GM03348 (cell line): Measurements from ENCODE around the gene TMEM220.

Experiments
- DNase-seq: peaks from one replicate; pipeline ENCODE4 v3.0.0; 2012; ENCODE audit warnings: low spot score

The TMEM220 gene

DNA sequence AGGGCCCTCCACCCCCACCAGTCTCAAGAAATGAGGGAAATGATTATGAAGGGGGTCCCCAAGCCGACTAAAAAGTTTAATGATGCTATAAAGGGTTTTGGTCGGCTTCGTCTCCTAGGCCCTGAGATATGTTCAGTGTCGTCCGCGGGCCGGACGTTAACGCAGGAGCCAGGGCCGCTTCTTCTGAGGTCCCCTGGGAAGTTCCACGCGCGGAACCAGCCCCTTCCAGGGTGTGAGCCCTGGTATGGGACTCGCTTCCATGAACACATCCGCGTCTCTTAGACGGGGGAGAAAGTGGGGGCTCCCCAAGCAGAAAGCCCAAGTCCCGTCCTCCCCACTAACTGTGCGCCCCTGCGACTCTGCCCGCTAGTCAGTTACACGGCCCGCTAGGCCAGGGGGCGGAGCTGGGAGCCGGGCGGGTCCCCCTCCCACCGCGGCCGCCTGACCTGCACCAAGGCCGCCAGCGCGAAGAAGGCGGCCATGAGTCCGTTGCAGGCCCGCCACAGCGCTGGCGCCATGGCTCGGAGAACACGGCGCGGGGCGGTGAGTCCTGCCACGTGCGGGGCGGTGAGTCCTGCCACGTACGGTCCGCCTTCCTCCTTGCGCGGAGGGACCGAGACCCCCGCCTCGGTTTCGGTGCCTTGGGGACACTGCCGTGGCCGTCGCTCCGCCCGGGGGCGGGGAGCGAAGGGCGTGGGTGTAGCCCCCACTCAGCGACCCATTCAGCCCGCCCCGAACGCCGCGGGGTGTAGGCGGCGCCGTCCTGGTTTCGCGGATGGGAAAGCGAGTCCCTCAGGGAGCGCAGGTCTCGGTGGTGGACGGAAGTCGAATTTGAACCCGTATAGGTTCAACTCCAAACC lies at the start of gene TMEM220:
TSS of gene TMEM220 (minus strand) at position 690 of the 860 bp plus-strand sequence. CDS start at position 518, 172 bp downstream.
- DNase-seq = peak; percentile 90

DNA sequence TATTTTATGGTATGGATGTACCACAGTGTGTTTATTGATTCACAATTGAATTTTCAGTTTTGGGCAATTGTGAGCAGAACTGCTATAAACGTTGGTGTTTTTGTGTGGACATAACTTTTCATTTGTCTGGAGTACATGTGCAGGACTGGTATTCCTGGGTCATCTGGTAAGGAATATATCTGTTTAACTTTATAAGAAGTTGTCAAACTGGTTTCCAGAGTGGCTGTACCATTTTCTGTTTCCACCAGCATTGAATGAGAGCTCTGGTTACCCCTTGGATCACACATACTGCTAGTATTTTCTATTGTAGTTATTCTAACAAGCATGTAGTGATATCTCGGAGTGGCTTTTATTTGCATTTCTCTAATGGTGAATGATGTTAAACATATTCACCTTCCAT lies 49.8 kb upstream of the TMEM220 start:
- no peak for DNase-seq

DNA sequence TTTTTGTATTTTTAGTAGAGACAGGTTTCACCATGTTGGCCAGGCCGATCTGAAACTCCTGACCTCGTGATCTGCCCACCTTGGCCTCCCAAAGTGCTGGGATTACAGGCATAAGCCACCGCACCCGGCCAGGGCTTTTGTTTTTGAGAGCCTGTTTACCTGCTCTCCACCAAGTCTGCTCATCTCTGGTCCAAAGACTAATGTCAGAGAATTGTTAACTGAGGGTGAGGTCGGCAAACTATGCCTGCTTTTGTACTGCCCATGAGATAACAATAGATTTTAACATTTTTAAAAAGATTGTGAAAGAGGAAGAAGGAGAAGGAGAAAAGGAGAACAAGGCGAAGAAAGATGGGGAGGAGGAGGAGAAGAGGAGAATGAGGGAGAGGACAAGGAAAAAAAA lies 48.1 kb upstream of the TMEM220 start:
- DNase-seq = no peak

DNA sequence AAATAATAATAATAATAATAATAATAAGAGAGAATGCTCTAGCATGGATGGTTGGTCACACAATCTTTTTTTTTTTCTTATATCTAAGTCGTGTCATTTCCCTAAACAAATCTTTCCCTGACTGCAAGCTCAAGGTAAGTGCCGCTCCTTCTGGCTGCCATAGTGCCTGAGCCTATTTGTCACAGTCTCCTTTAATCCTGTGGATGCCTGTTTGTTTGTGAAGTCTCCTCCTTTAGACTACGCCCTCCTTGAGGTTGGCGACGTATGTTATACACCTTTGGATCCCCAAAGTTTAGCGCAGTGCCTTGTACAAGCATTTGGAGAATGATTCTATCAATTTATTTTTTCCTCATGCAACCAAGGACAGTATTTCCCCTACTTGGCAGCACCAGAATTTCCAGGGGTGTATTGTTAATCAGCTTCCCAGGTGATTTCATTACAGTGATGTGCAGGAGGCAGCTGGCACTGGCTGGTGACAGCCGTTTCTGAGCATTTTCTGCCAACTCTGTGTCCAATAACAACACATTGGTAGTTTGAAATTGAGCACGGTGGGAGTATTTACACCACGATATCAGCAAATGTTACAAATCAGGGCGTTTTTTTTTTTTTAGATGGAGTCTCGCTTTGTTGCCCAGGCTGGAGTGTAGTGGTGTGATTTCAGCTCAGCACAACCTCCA lies 47.4 kb upstream of the TMEM220 start:
- no peak for DNase-seq

DNA sequence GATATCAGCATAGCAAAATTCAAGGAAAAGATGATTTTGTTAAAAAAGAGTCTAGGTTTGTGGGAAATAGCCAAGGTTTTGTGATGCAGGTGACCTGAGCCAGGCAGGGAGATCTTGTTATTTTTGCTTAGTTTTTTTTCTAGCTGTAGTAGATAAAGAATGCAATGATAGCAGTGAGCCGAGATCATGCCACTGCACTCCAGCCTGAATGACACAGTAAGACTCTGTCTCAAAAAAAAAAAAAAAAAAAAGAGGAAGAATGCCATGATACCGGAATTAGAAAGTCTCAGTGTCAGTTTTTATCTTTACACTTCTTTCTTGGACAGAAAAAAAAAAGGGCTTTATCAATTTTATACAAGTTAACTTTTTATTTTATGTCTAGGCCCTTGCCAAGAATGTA lies 46.6 kb upstream of the TMEM220 start:
- DNase-seq = no peak

DNA sequence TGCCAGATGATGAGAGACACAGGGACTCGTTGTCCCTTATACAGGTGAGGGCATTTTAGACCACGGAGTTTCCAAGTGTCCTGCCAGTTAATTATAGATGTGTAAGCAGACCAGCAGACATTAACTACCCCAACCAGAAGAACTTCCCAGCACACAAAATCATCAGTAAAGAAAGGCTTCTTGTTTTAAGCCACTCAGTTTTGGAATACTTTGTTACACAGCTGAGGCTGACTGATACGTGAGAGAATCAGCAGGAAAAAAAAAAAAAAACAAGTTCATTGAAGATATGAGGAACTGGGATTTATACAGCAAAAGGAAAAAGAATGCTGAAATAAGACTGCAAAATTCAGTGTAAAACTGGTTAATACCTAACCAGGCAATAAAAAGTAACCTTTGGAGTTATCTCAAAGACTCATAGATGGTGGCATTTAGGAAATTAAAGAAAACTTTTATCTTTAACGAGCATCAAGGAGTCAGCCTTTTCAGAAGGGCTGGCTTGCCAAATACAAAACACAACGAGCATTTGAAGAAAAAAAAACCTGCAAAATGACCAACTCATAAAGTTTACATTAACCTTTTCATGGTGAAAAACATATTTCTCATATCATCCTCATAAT lies 46.0 kb upstream of the TMEM220 start:
- no peak for DNase-seq

DNA sequence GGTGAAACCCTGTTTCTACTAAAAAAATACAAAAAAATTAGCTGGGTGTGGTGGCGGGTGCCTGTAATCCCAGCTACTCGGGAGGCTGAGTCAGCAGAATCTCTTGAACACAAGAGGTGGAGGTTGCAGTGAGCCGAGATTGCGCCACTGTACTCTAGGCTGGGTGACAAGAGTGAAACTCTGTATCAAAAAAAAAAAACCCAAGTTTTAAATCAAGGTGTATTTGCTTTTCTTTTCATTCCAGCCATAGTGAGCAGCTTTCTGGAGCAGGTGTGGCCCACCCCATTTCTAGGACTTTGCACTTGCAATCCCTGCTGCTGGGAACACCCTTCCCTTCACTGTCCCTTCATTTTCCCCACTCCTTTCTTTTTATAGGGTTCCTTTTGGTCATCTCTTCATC lies 45.2 kb upstream of the TMEM220 start:
- DNase-seq = no peak

DNA sequence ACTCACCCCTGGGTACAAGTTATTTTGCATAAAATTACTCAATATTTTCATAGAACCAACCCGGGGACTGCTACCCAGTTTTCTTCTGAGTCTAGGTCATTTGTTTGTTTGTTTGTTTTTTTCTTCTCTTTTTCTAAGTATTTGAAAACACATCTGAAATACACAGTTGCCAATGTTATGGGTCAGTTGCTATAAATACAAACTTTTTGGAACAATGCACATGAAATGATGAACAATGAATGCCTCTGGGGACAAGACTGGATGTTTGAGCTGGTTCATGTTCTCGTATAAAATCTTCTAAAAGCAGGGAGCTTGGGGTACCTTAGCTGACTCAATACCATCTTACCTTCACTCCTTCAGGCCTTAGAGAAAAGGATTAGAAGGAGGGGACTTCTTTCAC lies 43.6 kb upstream of the TMEM220 start:
- DNase-seq = no peak

DNA sequence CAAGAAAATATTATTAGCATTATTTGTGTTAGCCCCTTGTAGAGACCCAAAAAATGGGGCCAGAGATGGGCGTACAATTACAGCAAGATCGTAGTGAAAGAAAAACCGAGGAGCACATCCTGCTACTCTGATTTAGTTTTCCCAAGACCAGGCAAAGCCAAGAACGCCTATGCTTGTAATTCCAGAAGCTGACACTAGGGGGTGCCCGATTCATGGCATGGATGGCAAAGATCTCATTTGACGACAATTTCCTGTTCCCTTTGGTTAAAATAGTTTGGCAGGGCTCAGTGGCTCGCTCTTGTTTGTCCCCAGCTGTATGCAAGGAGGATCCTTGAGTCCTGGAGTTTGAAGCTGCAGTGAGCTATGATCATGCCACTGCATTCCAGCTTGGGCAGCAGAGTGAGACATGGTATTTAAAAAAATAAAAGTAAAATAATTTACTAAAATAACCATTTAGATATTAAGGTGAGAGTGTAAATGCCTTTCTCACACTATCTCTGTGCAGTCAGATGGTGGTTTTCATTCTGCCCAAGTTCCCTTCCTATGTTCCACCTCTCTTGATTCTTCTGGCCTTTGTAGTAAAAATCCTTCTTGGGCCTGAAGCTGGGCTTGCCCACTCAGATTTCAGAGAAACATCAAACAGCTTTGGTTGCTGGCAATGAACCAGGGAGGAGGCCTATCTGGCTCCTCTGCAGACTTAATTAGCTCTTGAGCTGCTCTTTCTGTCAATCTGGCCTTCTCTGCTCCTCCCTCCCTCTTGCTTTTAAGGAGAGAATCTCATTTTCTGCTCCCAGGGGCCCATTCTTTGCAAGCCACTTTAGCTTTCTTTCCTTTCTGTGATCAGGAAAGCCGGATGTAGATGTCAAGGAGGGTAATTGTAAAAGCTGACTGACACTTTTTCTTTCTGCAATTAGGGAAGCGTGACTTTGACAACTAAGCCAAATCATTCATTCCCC lies 42.9 kb upstream of the TMEM220 start:
- no peak for DNase-seq

DNA sequence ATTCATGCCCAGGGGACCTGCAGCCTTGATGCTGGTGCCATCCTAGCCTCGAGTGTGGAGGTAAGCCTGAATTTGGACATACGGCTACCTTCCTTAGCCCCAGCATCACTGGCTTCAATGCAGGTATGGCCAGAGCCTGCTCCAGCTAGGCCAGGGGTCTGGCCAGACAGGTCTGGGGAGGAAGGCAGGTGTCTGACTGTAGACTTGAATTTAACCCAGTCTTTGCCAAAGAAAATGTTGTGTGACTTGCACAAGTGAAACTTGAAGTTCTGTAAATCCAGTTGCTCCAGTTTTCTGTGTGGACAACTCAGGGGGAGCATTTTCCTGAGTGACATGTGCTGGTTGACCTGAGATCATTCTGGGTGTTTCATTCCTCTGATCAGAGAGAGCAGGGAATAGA lies 41.3 kb upstream of the TMEM220 start:
- DNase-seq = no peak

DNA sequence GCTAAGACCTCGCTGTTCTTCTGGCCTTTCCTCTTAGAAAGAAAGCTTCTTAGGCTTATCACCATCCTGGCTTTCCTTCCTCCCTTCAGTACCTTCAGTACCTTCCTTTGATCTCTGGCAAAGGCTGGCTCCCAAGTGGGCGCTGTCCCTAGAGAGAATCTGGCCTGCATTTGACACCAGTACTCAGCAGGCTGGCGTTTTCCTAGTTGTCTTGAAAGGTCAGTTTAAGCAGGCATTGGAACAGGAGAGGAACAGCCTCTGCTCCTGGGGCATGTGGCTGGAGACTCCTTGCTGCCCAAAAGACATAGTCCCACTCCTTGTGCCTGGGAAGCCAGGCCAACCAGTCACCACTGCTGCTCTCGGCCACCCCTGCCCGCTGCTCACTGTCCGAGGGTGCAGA lies 40.0 kb upstream of the TMEM220 start:
- no peak for DNase-seq

DNA sequence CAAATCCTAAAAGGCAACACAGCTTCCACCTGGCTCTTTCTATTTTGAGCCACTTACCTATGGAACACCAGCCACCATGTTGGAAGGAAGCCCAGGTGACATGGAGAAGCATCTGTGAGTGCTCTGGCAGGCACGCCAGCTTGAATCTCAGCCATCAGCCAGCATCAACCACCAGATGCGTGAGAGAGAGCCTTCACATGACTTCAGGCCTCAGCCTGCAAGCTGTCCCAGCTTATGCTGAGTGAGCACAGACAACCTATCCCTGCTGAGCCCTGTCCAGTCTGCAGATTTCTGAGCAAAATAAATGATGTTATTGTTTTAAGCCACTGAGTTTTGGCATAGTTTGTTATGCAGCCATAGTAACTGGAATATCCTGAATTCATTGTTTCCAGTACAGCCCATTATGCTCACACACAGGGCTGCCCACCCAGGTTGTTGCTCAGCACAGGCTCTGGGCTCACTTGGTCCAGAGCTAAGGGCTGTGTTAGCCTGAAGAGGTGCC lies 39.0 kb upstream of the TMEM220 start:
- DNase-seq = no peak

DNA sequence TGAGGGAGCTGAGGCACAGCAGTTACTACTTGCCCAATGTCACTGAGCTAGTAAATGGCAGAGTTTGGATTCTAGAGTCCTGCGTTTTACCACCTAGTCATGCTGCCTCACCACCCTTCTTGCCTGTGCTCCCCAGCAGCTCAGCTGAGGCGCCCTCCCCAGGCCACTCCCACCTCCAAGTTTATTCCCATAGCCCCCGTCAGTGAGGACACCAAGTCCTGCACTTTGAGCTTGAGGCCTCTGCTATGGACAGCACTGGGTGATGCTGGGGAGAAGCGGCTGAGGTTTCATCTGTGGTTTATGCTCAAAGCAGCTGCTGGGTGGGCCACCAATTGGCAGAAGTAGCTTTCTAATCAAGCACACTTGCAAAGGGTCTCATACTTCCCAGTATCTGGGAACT lies 37.4 kb upstream of the TMEM220 start:
- DNase-seq = no peak

DNA sequence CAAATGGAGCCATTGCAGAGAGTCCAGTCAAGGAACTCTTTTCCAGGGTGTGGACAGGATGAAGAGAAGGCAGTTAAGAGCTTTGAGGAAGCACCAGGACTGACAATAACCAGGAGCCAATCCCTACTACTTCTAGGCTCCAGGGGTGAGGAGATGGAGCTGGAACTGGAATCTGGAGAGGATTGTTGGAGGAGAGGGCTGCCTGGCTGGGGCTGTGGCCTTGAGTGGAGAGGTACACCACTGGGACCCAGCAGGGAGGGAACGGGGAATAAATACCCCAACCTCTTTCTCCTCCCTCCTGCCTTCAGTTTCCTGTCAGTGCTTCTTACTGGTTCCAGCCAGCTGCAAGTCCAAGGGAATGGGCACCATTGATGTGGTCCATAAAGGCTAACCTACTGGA lies 32.2 kb upstream of the TMEM220 start:
- DNase-seq = no peak

DNA sequence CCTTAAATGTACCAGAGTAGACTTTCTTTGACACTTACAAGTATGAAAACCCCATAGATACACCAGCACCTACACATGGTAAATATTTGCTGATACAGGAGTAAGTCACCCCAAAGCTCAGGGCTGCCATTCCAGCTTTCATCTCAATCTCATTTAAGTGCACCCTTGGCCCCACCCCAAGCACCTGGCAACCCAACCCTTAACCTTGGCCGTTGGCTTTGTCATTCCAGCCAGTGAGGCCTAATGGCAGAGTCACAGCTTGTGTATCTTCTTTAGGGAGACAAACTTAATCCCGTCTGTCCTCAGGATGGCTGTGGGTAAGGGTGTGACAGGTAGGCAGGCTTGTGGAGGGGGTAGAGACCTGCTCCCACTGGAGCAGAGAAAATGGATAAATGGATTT lies 31.5 kb upstream of the TMEM220 start:
- DNase-seq = no peak

DNA sequence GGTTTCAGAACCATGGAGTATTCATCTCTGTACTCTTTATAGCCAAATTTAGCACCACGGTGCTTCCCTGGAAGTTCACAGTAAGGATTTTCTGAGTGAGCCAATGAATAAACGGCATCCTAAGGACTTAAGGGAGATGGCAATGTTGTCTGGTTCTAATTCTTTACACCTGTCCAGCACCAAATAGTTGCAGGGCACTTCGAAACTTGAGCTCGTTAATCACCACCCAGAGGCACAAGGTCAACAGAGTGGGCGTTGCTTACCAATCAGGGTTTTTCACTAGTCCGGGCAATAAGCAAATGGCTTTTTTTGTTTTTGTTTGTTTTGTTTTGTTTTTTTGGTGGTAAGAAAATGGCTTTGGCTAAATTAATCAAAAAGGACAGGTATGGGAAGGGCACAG lies 28.2 kb upstream of the TMEM220 start:
- no peak for DNase-seq

DNA sequence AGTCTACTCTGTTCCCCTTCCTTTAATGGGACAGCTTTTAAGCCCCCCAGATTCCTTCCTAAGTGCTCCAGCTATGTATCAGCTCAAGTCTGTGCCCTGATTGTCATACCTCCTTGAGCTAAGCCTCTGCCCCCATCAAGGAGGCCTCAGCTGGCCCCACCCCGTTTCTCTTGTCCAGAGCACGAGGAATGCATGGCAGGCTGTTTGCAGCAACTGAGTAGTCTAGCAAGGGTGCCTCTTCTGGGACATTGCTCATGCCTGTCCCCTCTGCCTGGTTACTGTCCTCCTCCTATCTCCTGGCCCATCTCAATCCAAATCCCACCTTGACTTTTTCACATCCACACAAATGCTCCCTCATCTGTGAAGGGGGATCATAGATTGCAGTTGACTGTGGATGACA lies 27.8 kb upstream of the TMEM220 start:
- no peak for DNase-seq

DNA sequence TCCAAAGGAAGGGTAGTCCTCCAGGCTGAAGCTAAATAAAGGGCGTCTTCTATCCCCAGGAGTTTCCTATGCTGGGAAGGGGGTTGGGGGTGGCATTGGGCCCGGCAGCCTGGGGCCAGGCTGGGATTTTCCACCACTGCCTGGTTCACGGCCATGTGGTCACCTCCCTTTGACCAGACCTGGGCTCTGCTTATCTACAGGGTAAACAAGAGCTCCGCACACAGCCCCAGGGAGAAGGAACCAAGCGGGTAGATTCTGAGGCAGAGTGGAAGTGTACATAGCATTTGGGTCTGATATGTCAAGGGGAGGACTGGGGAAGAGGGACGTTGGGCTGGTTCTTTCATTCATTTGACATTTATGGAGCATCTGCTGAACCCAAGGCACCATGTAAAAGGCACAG lies 27.2 kb upstream of the TMEM220 start:
- DNase-seq = no peak

DNA sequence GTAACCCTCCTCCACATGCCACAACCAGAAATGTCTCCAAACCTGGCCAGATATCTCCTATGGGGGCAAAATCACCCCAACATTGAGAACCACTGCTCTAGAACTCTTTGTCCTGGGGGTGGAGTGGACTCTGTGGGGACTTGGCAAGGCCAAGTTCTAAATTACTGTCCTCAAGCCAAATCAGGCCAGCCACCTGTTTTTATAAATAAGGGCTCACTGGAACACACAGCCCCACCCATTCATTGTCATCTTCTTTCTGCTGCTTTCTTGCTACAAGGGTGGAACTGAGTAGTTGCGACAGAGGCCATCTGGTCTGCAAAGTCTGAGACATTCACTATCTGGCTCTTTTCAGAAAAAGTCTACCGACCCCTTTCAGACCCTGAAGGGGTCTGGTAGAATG lies 26.8 kb upstream of the TMEM220 start:
- DNase-seq = no peak

DNA sequence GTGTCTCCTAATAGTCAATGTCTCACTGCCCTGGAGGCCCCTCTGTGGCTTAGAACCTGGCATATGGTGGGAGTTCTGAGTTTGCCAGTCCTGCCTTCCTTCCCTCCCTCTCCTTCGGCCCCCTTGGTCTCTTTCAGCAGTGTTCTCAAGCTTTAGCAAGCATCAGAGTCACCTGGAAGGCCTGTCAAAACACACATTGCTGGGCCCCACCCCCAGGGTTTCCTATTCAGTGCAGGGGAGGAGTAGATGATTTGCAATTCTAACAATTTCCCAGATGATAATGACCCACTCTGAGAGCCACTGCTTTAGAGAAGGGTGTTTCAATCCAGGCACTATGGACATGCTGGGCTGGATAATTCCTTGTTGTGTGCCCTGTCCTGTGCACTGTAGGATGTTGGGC lies 26.4 kb upstream of the TMEM220 start:
- no peak for DNase-seq

DNA sequence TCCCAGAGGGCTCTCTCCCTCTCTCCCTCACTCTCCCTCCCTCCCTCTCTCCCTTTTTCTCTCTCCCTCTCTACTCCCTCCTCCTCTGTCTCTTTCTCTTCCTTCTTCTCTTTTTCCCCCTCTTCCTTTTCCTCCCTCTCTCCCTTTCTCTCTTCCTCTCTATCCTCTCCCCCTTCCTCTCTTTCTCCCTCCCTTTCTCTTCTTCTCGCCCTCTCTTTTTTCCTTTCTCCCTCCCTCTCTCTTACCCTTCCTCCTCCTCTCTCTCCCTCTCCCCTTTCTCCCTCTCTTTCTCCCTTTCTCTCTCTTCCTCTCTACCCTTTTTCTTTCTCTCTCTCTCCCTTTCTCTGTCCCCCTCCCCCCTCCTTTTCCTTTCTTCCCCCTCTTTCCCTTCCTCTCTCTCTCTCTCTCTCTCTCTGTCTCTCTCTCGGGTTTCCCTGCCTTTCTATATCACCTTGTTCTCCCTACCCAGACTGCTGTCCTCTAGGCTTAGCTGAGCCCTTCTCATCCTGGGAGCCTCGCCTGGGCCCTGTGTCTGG lies 25.8 kb upstream of the TMEM220 start:
- DNase-seq = no peak
